Activated CD8-positive, alpha-beta memory T cell treated with anti-CD3 and anti-CD28 coated beads, Interleukin-2, amount 50 U/mL, for 24 hours (primary cell): ENCODE measurements around the gene WNT5A.

Source experiments
- DNase-seq: peaks from one replicate; pipeline ENCODE4 v3.0.0-alpha.2; 2020; ENCODE audit errors: extremely low read depth

The WNT5A gene

DNA sequence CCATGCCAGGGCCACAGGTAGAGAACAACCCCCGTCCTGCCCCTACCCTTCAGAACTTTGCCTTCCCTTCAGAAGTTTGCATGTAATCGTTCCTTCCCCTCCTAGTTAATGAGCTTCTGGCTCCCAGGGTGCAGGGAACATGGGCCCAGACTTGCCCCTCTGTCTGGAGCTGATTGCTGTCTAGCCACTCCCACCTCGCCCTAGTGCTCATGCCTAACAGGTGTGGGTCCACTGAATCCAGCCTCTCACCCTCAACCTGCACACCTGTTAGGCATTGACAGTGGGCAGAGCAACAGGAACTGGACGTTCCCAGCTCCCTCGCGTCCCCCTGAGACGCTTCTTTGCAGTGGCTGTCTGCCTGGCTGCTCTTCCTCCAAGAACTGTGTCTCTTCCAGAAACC, 40.3 kb downstream of the WNT5A start:
- DNase-seq: no peak

DNA sequence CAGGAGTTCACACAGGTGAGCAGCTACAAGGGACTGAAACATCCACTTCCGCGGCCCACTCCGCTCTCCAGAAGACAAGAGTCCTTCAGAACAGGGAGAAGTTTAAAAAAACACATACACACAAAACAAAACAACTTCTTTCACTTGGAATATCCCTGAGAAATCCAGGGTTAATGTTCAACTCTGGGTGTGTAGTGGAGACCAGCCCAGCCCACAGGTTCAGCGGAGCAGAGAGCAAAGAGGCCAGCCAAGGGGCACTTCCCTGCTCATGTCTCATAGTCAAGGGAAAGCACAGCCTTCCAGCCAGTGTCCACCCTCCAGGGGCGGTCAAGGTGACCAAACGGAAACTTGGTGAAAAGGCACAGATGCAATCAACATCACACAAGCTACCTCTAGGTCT, 41.6 kb downstream of the WNT5A start:
- no peak for DNase-seq

- no peak for DNase-seq
Observed at GRCh38 chr3:55443346-55443745, 43.8 kb downstream of the WNT5A start.

DNA sequence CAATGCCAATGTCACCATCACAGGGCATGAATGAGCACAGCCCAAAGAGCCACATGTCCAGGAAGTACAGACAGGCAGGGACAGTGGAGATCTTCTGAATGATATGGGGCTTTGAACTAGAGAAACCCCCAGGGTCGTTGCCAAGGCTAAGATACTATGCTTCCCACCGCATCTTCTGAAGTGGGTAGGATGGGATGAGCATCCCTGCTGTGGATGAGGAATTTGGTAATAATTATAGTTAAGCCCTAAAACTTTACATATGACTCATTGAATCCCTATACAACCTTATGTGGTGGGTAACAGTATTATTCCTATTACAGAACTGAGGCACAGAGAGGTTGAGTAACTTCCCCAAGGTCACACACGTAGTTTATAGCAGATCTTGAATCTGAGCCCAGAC, 44.2 kb downstream of the WNT5A start:
- DNase-seq: no peak

GRCh38 chr3:55441499-55441898, 45.6 kb downstream of the WNT5A start:
- no peak for DNase-seq

GRCh38 chr3:55440104-55440708, 46.9 kb downstream of the WNT5A start:
- DNase-seq: no peak

GRCh38 chr3:55439657-55440056, 47.4 kb downstream of the WNT5A start:
- DNase-seq: no peak

- DNase-seq: no peak
Observed at GRCh38 chr3:55436644-55437043, 50.5 kb downstream of the WNT5A start.

GRCh38 chr3:55435491-55435890, 51.6 kb downstream of the WNT5A start:
- no peak for DNase-seq

GRCh38 chr3:55434789-55435188, 52.3 kb downstream of the WNT5A start:
- DNase-seq: no peak

GRCh38 chr3:55431041-55431440, 56.1 kb downstream of the WNT5A start:
- no peak for DNase-seq

DNA sequence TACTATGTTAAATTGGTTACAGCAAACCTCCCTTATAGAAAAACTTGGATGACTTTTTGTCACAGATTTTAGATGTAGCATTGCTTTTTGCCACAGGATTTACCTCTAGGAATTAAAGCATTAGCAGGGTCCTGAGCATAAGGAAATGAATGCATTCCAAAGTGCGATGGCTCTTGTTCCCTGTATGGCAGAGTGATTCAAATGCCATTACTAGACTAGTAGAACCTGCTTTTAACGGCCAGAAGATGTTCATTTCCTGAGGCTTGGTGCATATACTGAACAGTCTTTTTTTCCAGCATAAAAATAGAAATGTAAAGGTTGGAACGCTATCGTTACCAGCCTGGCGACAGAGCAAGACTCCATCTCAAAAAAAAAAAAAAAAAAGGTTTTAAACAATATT, 59.4 kb downstream of the WNT5A start:
- DNase-seq: no peak

DNA sequence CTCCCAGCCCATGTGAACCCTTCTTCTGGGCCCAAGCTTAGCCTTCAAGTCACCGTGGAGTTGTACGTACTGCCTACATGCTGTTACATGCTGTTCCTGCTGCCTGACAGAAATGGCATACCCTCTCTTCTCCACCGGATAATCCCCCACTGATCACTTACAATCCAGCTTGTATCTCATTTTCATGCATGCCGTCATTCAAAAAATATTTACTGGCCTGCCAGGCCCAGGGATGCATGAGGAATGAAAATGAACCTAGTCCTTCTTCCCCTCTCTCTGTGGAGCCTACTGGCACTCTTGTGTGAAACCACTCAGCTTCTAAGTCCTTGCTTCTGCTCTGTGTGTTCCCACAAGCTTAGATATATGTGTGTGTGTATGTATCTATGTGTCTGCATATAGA, 60.6 kb downstream of the WNT5A start:
- DNase-seq: no peak

DNA sequence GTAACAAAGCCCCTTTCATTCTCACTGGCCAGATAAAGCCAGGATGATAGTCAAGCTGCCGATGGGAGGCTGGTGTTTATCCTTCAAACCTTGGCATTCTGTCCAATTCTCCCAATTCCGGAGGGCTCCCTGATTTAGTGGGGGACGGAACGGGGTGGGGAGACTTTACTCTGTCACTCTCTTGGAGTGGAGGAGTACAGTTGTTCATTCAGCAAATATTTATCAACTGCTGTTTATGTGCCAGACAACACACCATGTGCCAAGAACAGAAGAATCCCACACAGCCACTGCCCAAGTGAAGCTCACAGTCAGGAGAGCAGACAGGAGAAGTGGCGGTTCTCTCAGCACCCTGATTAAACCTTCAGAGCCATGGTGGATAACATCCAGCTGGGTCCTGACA, 63.3 kb downstream of the WNT5A start:
- no peak for DNase-seq

GRCh38 chr3:55417211-55417610, 69.9 kb downstream of the WNT5A start:
- no peak for DNase-seq

GRCh38 chr3:55416331-55416821, 70.7 kb downstream of the WNT5A start:
- DNase-seq: no peak
